HG03280 (cell line): ENCODE data around the gene C2orf81.

ENCODE experiments used
- ATAC-seq: cut with Tn5 transposase; IDR thresholded peaks from one replicate; pipeline ENCODE4 v1.9.1; 2021; ENCODE audit warnings: mild to moderate bottlenecking, moderate library complexity; ENCODE audit not compliant: unreplicated experiment

Gene C2orf81

GRCh38 chr2:74391580-74392448, 29.6 kb downstream of the C2orf81 start:
- peak; percentile 77 for ATAC-seq

GRCh38 chr2:74391209-74391579, 30.2 kb downstream of the C2orf81 start:
- ATAC-seq: peak; percentile 24

GRCh38 chr2:74390606-74391005, 30.8 kb downstream of the C2orf81 start:
- no peak for ATAC-seq

- no peak for ATAC-seq
These were observed 34.1 kb downstream of the C2orf81 start for GRCh38 chr2:74387346-74387745.

GRCh38 chr2:74385396-74385795, 36.0 kb downstream of the C2orf81 start:
- no peak for ATAC-seq

- no peak for ATAC-seq
These were observed 37.4 kb downstream of the C2orf81 start for GRCh38 chr2:74384051-74384450.

- no peak for ATAC-seq
These were observed 38.2 kb downstream of the C2orf81 start for GRCh38 chr2:74383254-74383653.

- ATAC-seq: no peak
These were observed 39.7 kb downstream of the C2orf81 start for GRCh38 chr2:74381751-74382150.

- ATAC-seq: no peak
These were observed 41.3 kb downstream of the C2orf81 start, which contains the start of gene DCTN1 for GRCh38 chr2:74379851-74380789. TSS of gene DCTN1 (minus strand) at chr2:74380311. CDS start at chr2:74380037, 274 bp downstream.

- ATAC-seq: no peak
These were observed 43.4 kb downstream of the C2orf81 start for GRCh38 chr2:74378007-74378406.

GRCh38 chr2:74375838-74376237, 45.6 kb downstream of the C2orf81 start:
- no peak for ATAC-seq

- ATAC-seq: no peak
These were observed 46.8 kb downstream of the C2orf81 start for GRCh38 chr2:74374509-74375205.

- no peak for ATAC-seq
These were observed 47.4 kb downstream of the C2orf81 start for GRCh38 chr2:74373985-74374384.

- ATAC-seq: no peak
These were observed 48.2 kb downstream of the C2orf81 start for GRCh38 chr2:74373221-74373676.

GRCh38 chr2:74372674-74373073, 48.7 kb downstream of the C2orf81 start:
- no peak for ATAC-seq

- ATAC-seq: no peak
These were observed 50.0 kb downstream of the C2orf81 start for GRCh38 chr2:74371421-74371820.

- ATAC-seq: no peak
These were observed 51.4 kb downstream of the C2orf81 start for GRCh38 chr2:74369976-74370375.

- ATAC-seq: no peak
These were observed 52.9 kb downstream of the C2orf81 start for GRCh38 chr2:74368499-74368898.

- ATAC-seq: no peak
These were observed 53.6 kb downstream of the C2orf81 start for GRCh38 chr2:74367789-74368188.

- no peak for ATAC-seq
These were observed 55.4 kb downstream of the C2orf81 start for GRCh38 chr2:74366036-74366435.
